GM18870 (cell line): ENCODE results near the gene ING4.

Source experiments
- ATAC-seq: cut with Tn5 transposase; IDR thresholded peaks from one replicate; pipeline ENCODE4 v1.9.1; 2021; ENCODE audit warnings: moderate library complexity; ENCODE audit not compliant: unreplicated experiment

ING4 gene

DNA sequence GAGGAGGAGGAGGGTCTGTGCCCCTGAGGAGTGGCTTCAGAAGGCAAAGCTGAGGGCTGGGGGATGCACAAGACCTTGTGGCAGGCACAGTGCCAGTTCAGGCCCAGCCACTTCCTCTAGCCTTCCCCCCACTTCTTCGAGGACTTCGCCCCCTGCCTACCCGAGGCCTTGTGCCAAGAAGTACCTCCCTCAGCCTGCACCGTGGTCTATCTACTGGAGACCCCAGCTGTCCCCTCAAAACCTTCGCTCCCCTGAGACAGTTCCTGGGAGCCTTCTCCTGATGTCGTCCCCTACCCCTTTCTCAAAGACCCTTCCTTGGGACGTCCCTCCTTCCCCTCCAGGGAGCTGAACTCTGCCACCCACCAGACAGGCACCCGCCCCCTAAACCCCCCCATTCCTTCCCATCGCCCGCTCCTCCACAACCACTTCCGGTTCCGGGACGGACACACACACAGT is 25.7 kb upstream of the ING4 start:
- peak; percentile 15 for ATAC-seq

DNA sequence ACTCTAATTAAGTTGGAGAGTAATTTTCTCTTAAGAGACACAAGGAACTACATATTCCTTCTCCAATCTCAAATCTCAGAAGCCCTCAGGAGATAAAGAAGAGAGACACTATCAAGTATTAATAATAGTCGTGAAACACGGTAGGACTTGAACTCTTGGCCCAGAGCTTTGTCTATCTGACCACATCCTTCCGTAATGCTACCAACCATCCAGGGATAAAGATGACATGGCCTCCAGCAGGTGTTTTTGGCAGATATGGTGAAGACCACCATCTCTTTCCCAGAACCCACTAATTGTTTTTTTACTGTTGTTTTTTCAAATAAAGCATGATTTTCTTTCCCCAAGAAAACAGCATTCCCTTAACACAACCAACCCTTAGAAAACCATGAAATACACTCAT is 22.9 kb upstream of the ING4 start:
- ATAC-seq: no peak

DNA sequence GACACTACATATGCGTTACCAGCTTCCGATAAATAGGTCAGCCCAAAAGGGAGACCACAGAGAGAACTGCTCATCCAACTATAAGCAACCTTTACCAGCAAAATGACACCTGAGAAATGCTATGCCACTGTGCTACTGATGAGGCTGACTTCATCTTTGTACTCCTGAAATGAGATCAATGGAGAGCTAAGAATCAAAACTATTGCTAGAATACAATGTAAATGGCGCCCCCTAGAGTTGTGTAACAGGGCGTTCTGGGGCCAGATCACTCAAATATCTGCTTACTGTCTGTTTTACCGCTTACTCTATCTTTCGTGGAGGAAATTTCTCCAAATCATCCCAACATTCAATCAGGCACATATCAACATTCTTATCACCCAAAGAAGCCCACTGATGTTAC is 21.7 kb upstream of the ING4 start:
- no peak for ATAC-seq

DNA sequence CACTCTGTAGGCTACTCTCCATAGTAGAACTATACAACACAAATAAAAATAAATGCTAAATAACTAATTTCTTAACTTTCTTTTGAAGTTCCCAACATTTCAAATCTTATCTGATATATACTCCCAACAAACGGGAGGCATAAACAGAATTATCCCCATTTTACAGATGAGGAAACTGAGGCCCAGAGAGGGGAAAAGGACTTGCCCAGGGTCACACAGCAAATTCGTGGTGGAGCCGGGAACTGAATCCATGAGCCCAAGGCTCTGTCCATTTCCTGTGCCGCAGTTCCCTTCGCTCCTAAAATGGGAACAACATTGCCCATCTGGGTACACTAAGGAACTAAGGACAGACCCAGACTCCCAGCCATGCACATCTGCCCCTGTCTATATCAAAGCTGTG is 14.0 kb upstream of the ING4 start:
- no peak for ATAC-seq

DNA sequence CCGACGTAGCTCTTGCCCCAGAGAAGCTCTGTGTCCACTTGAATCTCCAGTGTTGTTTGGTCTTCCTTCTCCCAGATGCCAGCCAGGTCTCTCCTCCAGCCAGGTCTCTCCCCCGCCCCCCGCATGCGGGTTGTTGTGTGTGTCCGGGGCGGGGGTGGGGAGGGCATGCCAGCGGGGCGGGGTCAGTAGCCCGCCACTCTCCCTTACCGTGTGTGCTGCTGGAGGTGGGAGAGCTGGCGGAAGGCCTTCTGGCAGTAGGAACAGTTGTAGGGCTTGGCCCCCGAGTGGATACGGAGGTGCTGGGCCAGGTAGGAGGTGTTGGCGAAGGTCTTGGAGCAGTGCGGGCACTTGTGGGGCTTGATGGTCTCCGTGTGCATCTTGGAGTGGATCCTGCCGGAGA is 9.2 kb upstream of the ING4 start:
- no peak for ATAC-seq

DNA sequence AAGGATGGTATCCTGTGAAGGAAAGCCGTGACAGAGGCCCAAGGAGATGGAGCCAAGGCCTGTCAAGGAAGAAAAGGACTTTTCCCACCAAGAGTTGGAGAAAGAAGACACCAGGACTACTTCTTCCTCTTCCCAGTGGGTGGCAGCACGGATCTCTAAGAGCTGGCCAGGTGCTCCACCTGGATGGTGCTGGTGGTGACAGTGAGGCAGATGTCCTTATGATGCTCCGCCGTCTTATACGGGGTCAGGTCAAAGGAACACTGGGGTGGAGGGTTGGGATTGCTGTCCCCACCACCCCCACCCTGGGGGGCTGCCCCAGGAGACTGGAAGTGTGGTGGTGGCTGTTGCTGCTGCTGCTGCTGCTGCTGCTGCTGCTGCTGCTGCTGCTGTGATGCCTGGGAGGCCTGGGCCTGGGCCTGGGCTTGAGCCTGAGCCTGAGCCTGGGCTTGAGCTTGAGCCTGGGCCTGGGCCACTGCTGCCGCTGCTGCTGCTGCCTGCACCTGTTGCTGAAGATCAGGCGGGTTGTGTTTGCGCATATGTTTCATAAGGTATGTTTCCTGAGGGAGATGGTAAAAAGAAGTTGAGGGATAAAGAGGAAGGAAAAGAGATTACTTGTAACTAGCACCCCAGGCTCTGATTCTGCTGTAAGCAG is 4.8 kb upstream of the ING4 start:
- no peak for ATAC-seq

DNA sequence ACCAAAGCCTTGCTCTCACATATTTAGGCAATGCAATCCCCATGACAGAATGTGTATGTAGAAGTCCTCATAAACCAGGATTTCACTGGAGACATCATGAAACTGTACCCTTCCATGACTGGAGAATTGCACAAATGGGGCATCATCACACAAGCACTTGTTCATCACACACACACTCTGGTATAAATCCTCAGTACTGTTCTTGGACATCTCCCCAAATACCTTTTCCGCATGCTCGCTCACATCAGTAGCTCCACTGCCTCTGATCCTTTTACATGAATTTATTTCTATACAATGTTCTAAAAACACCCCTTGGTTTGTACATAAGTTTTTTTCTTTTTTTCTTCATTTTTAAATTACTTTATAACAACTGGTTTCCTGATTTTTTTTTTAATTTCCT is 3.3 kb upstream of the ING4 start:
- no peak for ATAC-seq

DNA sequence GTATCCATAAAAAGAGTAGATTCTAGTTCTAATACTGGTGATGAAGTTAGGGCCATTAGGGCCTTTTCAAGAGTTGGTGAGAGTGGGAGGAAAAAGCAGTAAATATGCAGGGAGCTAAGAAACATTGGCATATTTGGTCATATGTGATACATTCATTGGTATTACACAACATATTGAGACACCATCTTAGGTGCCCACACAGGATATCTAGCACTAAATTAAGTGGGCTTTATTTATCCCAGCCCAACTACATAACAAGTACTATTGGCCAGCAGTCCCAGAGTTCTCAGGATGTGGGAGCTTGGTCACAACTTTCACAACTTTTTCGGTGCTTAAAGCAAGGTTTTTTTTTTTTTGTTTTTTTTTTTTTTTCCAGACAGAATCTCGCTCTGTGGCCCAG is 2.0 kb upstream of the ING4 start:
- no peak for ATAC-seq

DNA sequence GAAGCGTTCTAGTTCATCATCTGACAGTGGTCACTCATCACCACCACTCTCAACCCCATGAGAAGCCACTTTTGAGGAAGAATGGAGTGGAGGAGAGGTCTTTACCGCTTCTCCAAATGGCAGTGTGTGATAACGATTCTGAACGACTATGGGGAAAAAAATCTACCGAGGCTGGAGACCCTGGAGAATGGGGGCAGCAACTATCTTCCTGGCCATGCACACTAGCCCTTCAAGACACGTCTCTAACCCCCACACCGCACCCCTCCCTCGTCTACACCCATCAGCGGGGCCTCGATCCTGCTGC is 365 bp downstream of the ING4 start:
- ATAC-seq: no peak

DNA sequence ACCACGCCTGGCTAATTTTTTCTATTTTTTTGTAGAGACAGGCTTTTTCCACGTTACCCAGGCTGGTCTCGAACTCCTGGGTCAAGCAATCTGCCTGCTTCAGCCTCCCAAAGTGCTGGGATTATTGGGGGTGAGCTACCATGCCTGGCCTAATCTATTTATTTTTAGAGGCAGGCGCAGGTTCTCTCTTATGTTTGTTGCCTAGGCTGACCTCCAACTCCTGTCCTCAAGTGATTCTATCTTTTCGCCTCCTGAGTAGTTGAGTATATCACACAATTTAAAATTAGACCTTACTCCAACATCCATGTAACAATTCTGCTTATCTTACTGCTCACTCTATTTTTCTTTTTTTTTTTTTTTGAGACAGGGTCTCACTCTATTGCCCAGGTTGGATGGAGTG is 8.9 kb downstream of the ING4 start:
- ATAC-seq: no peak

DNA sequence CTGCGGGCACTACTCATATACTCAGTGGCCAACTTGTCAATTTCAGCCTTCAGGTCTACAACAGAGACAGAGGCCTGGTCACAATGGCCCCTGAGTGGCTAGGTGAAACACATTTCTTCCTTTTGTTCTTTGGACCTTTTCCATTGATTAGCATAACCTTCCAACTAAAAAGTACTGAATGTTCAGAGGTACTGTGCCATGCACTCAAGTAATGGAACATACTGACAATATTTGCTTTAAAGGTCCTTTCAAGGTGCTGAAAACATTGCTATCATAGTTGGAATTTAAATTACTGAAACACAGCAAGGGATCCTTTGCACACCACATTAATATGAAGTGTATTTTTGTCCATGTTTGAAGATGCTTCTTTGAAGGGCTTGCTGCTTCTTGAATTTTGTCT is 9.6 kb downstream of the ING4 start:
- no peak for ATAC-seq

DNA sequence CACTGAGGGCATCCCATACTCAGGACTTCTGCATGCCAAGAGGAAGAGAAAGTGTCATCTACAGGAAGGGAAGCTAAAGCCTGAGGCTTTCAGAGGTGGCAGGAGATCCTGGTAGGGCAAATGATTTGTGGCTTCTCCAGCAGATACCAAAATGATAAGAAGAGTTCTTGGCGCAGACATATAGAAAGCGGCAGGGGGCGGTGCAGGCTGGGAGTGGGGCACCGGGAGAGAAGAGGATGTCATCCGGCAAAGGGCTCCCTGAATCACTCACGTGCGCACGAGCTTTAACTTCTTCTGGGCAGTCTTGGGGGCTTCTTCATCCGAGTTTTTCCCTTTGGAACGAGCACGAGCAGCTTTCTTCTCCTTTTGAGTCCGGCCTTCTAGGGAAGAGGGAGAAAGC is 10.5 kb downstream of the ING4 start:
- no peak for ATAC-seq

DNA sequence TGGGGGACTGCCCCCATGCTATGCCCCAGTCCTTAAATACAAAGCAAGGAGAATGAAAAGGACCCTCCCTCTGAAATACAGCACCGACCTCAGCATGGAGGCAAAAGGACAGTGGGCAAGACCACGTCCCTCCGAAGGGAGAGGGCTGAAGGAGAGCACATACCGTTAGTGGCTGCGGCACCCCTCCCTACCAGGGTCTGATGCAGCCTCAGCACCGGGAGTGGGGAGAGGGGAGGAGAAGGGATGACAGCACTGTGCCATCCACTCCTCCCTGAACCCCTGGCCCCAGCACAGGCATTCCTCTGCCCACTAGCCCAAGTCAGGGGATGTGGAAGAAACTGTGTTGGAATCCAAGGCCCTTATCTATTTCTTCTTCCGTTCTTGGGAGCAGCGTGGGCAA is 12.1 kb downstream of the ING4 start:
- no peak for ATAC-seq

DNA sequence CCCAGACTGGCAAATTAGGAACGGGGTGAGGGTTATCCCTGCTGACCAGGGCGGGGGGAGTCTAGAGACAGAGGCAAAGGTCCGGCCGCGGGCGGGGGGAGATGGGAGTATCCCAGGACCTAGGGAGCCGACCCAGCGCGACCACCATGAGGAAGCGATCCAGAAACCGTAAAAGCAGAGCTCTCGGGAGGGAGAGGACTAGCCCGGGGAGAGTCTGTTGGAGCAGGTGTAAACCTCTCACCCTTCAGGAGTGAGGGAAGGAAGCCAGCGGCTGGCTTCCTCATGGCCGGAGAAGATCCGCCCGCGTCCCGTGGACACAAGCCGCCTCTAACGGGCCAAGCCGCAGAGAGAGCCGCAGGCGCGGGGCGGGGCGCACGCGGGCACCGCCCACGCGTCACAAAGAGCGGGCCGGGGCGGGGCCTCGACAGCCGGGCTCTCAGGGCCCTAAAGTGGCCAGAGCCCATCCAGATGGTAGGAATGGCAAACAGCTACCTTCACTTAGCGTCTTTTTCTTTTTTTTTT is 15.8 kb downstream of the ING4 start, which contains the start of gene ACRBP:
Gene ACRBP, minus strand, starts transcription at position 350 of the 522 bp plus-strand sequence. Its CDS starts 66 bp downstream, at position 284.
- no peak for ATAC-seq

DNA sequence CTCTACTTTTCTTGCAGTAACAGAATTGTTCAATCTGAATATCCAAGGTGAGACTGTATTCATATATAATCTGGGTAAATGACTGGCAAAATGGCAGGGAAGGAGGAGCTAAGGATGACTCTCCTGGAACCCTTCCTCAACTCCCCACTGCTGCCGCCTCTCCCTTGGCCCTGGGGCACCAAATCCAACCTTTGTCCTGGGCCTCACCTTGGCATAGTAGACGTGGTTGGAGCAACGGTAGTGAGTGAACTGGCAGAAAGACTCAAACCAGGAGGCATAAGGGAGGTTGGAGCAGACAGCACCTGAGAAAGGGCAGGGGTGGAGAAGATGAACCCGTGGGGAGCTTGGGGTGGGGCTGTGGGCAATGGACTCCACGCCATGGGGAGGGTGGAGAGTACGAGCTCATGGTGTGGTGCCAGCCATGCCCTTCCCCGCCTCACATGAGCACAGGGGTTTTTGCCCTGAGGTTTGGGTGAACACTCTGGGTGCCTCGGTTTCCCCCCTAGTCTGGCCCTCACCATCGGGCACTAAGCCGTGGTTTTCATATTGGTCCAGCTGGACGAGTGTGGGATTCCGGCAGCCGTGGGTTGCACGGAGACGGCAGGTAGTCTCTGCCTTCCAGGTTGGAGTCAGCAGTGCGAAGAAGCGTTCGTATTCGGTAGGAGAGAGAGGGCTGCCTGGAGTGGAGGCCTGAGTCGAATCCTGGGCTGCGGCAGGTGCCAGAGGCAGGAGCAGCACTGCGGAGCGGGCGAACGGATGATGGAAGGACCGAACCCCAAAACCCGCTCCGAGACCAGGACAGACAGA is 16.4 kb downstream of the ING4 start:
- ATAC-seq: no peak

DNA sequence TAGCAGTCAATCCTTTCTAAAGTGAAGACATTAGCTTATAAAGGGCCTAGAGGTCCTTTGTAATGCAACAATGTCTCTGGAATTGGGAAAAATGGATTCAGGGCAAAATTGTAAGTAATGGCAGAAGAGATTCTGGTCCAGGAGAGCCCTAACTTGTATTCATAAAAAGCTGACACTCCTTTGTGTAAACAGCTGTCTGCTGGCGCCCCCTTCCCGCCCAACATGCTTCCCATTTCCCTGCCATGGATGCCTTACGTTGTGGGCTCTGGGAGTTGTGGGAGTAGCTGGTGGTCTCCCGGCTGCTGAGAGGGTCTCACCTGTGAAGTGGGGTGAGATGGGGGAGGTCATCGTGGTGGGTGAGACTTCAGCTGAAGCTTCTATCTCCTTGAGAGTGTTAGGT is 18.0 kb downstream of the ING4 start:
- no peak for ATAC-seq

DNA sequence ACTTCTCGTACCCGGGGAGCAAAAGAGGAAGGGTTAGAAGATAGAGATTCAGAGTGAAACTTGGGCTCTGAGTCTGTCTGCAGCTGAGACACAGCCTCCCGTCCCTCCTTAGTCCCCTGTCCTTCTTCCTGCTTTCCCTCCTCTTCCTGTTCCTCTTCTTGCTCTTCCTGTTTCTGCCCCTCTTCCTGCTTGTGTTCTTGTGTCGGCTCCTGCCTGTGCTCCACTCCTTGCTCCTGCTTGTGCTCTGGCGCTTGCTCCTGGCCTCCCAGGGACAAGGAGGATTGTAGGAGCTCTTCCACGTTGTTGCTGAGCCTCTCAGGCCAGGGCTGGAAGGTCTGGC is 18.7 kb downstream of the ING4 start:
- ATAC-seq: no peak

DNA sequence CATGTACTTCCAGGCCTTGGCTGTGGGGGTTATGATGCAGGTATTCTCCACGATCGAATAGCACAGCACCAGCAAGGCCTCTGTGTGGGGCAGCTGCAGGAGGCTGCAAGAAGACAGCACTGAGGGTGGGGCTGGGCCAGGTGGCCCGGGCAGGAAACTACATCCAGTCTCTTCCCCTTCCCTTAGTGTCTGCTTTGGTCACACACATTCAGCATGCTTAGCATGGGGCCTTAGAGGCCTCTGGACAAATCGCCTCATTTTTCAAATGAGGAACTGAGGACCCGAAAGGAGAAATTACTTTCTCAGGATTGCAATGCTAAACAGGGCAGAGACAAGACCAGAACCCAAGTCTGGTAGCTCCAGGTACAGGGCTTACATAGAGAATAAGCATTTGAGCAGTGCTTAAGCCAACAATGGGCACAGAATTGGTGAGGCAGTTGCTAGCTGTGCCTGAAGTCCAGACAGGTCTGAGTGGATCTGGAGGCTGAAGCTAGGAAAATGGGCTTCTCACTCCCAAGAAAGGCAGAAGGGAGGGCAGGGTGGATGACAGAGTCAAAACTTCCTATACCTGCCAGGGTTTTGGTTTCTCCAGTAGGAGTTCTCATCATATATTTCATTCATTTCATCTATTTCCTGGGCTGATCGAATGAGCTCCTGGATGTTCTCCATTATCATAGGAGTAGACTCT is 19.2 kb downstream of the ING4 start:
- no peak for ATAC-seq

DNA sequence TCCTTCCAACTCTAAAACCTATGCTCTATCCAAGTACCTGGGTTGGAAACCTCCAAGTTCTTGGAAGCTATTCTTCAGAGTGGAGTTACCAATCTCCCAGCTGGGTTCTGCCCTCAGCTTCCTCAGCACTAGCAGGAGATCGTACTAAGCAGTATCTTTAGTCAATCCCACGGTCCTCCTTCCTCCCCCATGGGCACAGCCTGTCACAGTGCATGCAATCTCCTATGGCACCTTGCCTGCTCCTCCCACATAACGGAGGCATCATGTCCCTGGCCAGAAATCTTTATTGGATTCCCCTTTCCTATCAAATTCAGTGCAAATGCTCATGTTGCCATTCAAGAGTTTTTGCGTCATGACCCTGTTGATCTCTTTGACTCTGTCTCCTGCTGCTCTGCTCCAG is 21.8 kb downstream of the ING4 start:
- ATAC-seq: no peak

DNA sequence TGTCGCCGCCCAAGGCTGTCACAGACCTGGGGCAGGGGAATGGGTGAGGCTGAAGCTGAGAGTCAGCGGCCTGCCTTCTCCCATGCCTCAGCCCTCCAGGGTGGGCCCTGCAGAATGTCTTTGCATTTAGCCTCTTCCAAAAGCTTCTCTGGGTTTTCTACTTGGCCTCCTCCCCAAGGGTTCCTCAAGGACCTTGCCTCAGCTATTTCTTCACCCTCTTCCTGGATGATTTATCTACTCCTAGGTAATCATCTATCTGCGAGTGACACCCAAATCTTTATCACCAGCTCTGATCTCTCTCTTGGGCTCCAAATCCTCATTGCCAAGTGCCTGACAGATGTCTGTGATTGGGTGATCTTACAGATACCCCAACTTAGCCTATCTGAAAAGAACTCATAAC is 22.4 kb downstream of the ING4 start:
- ATAC-seq: no peak

DNA sequence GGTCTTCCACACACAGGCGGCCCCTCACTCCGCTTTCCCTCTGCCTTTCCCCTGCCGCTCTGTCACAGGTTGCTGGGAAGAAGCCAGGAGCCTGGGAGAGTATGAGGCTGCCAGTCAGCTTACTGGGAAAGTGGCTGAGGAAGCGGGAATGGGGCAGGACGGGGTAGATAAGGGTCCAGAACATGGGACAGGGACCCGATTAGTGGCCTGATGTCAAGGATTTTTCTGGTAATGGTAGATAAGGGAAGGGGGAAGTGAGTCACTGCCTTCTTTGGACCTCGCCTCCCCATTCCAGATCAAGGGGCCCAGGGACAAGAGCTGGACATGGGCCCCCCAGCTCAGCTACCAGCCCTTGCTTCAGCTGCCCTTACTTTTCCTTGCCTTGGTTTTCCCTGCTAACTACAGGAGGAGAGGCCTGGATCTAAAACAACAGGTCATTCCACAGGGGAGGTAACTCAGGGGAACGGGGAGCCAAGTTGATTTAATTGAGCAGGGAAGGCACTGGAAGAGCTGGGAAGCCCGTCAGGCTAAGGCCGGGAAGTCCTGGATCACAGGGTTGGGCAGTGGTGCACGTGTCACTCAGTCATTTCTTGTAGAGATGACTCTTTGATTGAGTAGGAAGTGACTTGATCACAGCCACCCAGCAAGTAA is 23.6 kb downstream of the ING4 start:
- ATAC-seq: no peak

DNA sequence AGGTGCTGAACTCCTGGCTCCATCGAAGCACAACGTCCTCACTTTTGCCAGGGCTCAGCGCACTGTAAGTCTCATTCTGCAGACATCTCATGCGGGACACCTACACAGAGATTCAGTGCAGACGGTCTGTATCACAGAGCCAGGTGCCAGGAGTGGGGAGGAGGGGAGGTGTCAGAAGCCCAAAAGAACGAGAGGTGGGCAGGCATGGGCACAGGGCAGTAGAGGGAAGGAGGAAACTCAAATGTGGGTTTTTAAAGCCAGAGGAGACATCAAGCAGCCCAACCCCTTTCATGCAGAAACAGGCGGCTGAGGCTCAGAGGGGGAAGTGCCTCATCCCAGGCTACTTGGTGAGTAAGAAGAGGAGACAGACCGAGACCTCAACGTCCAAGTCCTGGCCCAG is 24.6 kb downstream of the ING4 start:
- no peak for ATAC-seq
